ENCODE measurements around the gene SRRT. TPM values are rescaled to one million over a fixed set of nuclear protein-coding genes. Genes with fewer than 3 reads are reported as not detected.
"Not testable (repeated sequence)": the region's sequence is repeated elsewhere in the genome, so short reads cannot be mapped to it uniquely, and the experiment has no call there.

The SRRT gene
- total and polyA plus RNA-seq, 9 donors: 49.8 to 131 (median 105) TPM

DNA sequence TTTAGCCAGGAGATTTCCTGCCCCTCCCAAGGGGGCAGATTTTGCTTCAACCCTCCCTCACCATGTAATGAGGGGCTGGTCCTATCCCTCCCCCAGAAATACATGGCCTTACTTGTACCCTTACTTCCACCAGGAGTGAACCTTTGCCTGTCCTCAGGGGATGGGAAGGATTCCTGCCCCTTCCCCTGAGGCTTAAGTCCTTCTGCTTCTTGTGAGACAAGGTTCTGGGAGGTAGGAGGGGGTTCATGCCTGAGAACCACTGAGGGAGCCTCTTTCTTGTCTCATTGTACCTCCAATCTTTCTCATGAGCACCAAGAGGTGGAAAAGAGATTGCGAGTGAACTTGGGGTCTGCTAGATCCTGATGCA lies 54.9 kb downstream of the SRRT start:
- Histone ChIP-seq H3K9me3 (replicated peaks; ENCODE audit: control insufficient read depth, low read depth, low read length) (peaks cover 5% of the 10 kb centered on the region), H3K27me3 (ENCODE audit: control insufficient read depth, insufficient read depth, low read length) (no peaks in the 10 kb centered on the region), H3K36me3 (ENCODE audit: control insufficient read depth, insufficient read depth, low read length) (no peaks in the 10 kb centered on the region), H3K4me3 (ENCODE audit: low read length) (no peak overlapping the region), H3K4me1 (ENCODE audit: control insufficient read depth, insufficient read depth, low read length) (no peaks in the 10 kb centered on the region), H3K27ac (ENCODE audit: low read length) (no peak overlapping the region)
- no peak for DNase-seq
- WGBS (ENCODE audit: insufficient coverage): 71% methylated on average over 1 of the region's 1 CpG

DNA sequence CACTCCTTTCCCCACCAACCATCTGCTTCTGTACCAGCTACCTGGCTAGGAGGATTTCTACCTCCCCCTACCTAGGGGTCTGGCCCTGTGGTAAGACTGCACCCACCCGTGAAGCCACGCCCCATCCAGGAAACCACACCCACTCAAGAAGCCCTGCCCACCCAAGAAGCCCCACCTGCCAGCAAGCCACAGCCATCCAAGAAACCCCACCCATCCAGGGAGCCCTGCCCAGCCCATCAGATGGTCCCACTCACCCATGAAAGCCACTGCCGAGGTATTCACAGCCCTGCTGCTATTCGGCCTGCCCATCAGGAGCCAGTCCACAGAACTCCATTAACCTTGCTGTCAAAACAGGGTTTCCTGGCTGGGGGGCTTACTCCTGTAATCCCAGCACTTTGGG lies 58.8 kb downstream of the SRRT start:
- no peaks in the 10 kb centered on the region for H3K27me3 ChIP-seq (ENCODE audit: control insufficient read depth, insufficient read depth, low read length)
- peaks cover 5% of the 10 kb centered on the region for H3K9me3 ChIP-seq (replicated peaks; ENCODE audit: control insufficient read depth, low read depth, low read length)
- no peak for DNase-seq
- H3K4me1 ChIP-seq (ENCODE audit: control insufficient read depth, insufficient read depth, low read length): no peaks in the 10 kb centered on the region
- no peak overlapping the region for H3K4me3 ChIP-seq (ENCODE audit: low read length)
- no peak overlapping the region for H3K27ac ChIP-seq (ENCODE audit: low read length)
- 48% methylated on average over 2 of the region's 4 CpGs for WGBS (ENCODE audit: insufficient coverage)
- no peaks in the 10 kb centered on the region for H3K36me3 ChIP-seq (ENCODE audit: control insufficient read depth, insufficient read depth, low read length)

DNA sequence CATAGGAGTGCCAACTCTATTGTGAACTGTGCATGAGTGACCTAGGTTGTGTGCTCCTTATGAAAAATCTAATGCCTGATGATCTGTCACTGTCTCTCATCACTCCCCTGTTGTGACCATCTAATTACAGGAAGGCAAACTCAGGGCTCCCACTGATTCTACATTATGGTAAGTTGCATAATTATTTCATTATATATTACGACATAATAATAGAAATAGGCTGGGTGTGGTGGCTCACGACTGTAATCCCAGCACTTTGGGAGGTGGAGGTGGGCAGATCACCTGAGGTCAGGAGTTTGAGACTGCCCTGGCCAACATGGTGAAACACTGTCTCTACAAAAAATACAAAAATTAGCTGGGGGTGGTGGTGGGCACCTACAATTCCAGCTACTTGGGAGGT lies 60.5 kb downstream of the SRRT start:
- not testable (repeated sequence) for H3K27ac ChIP-seq (ENCODE audit: low read length); DNase-seq; H3K36me3 ChIP-seq (ENCODE audit: control insufficient read depth, insufficient read depth, low read length); H3K4me1 ChIP-seq (ENCODE audit: control insufficient read depth, insufficient read depth, low read length); H3K4me3 ChIP-seq (ENCODE audit: low read length); H3K27me3 ChIP-seq (ENCODE audit: control insufficient read depth, insufficient read depth, low read length); H3K9me3 ChIP-seq (replicated peaks; ENCODE audit: control insufficient read depth, low read depth, low read length)
- WGBS (ENCODE audit: insufficient coverage): no CpG with 5 or more reads among the region's 2 CpGs

- not testable (repeated sequence) for H3K9me3 ChIP-seq (replicated peaks; ENCODE audit: control insufficient read depth, low read depth, low read length); H3K4me1 ChIP-seq (ENCODE audit: control insufficient read depth, insufficient read depth, low read length); H3K4me3 ChIP-seq (ENCODE audit: low read length); H3K27me3 ChIP-seq (ENCODE audit: control insufficient read depth, insufficient read depth, low read length); H3K27ac ChIP-seq (ENCODE audit: low read length); DNase-seq; H3K36me3 ChIP-seq (ENCODE audit: control insufficient read depth, insufficient read depth, low read length)
- 100% methylated on average over 4 of the region's 7 CpGs for WGBS (ENCODE audit: insufficient coverage)
Observed at GRCh38 chr7:100936167-100936566, 61.3 kb downstream of the SRRT start.

Other genes starting within 250 kb of the SRRT start
- 0.22 TPM for gene TFR2, start 233.6 kb upstream of the SRRT start, total RNA-seq
- gene TFR2, start 233.6 kb upstream of the SRRT start, polyA plus RNA-seq (ENCODE audit: insufficient read depth in 1 of 8, insufficient read length in 8 of 8, low replicate concordance in 1 of 8): 1 to 10 TPM in 3 of 8 donors, under 1 TPM in 5; 0.64 to 2.2 (median 0.86) TPM
- not detected for gene ACTL6B, start 218.7 kb upstream of the SRRT start, total RNA-seq
- under 1 TPM in 2 of 8 donors, not detected in 6; 0.19 to 0.40 TPM for gene ACTL6B, start 218.7 kb upstream of the SRRT start, polyA plus RNA-seq (ENCODE audit: insufficient read depth in 1 of 8, insufficient read length in 8 of 8, low replicate concordance in 1 of 8)
- 49.5 TPM for gene GNB2, start 201.4 kb upstream of the SRRT start, total RNA-seq
- 100 to 1,000 TPM; 146 to 202 (median 154) TPM for gene GNB2, start 201.4 kb upstream of the SRRT start, polyA plus RNA-seq (ENCODE audit: insufficient read depth in 1 of 8, insufficient read length in 8 of 8, low replicate concordance in 1 of 8)
- gene GIGYF1, start 180.9 kb upstream of the SRRT start, total RNA-seq: 16.7 TPM
- gene GIGYF1, start 180.9 kb upstream of the SRRT start, polyA plus RNA-seq (ENCODE audit: insufficient read depth in 1 of 8, insufficient read length in 8 of 8, low replicate concordance in 1 of 8): 10 to 100 TPM; 22.4 to 37.5 (median 29.9) TPM
- 31.6 TPM for gene POP7, start 169.0 kb upstream of the SRRT start, total RNA-seq
- gene POP7, start 169.0 kb upstream of the SRRT start, polyA plus RNA-seq (ENCODE audit: insufficient read depth in 1 of 8, insufficient read length in 8 of 8, low replicate concordance in 1 of 8): 10 to 100 TPM; 23.5 to 28.1 (median 25.1) TPM
- not detected for gene EPO, start 154.6 kb upstream of the SRRT start, total RNA-seq
- gene EPO, start 154.6 kb upstream of the SRRT start, polyA plus RNA-seq (ENCODE audit: insufficient read depth in 1 of 8, insufficient read length in 8 of 8, low replicate concordance in 1 of 8): under 1 TPM in 5 of 8 donors, not detected in 3; 0.07 to 0.40 (median 0.18) TPM
- not detected for gene ZAN, start 141.5 kb upstream of the SRRT start, total RNA-seq
- gene ZAN, start 141.5 kb upstream of the SRRT start, polyA plus RNA-seq (ENCODE audit: insufficient read depth in 1 of 8, insufficient read length in 8 of 8, low replicate concordance in 1 of 8): under 1 TPM in 1 of 8 donors, not detected in 7; 0.05 TPM
- gene EPHB4, start 47.6 kb upstream of the SRRT start, total RNA-seq: 44.6 TPM
- gene EPHB4, start 47.6 kb upstream of the SRRT start, polyA plus RNA-seq (ENCODE audit: insufficient read depth in 1 of 8, insufficient read length in 8 of 8, low replicate concordance in 1 of 8): 10 to 100 TPM; 39.0 to 74.9 (median 55.9) TPM
- gene SLC12A9, start 22.4 kb upstream of the SRRT start, total RNA-seq: 9.7 TPM
- 10 to 100 TPM; 14.2 to 25.4 (median 18.4) TPM for gene SLC12A9, start 22.4 kb upstream of the SRRT start, polyA plus RNA-seq (ENCODE audit: insufficient read depth in 1 of 8, insufficient read length in 8 of 8, low replicate concordance in 1 of 8)
- gene TRIP6, start 7.7 kb upstream of the SRRT start, total RNA-seq: 31.7 TPM
- 10 to 100 TPM; 40.8 to 57.6 (median 47.0) TPM for gene TRIP6, start 7.7 kb upstream of the SRRT start, polyA plus RNA-seq (ENCODE audit: insufficient read depth in 1 of 8, insufficient read length in 8 of 8, low replicate concordance in 1 of 8)
- 3.1 TPM for gene UFSP1, start 14.6 kb downstream of the SRRT start, total RNA-seq
- 1 to 10 TPM; 2.3 to 3.8 (median 2.6) TPM for gene UFSP1, start 14.6 kb downstream of the SRRT start, polyA plus RNA-seq (ENCODE audit: insufficient read depth in 1 of 8, insufficient read length in 8 of 8, low replicate concordance in 1 of 8)
- gene ACHE, start 20.8 kb downstream of the SRRT start, total RNA-seq: 21.5 TPM
- gene ACHE, start 20.8 kb downstream of the SRRT start, polyA plus RNA-seq (ENCODE audit: insufficient read depth in 1 of 8, insufficient read length in 8 of 8, low replicate concordance in 1 of 8): 10 to 100 TPM; 41.7 to 62.9 (median 47.7) TPM
- 0.04 TPM for gene MUC3A, start 74.4 kb downstream of the SRRT start, total RNA-seq
- gene MUC3A, start 74.4 kb downstream of the SRRT start, polyA plus RNA-seq (ENCODE audit: insufficient read depth in 1 of 8, insufficient read length in 8 of 8, low replicate concordance in 1 of 8): 1 to 10 TPM in 2 of 8 donors, under 1 TPM in 6; 0.10 to 6.4 (median 0.29) TPM
- gene MUC12, start 94.5 kb downstream of the SRRT start, total RNA-seq: 0.31 TPM
- 1 to 10 TPM in 1 of 8 donors, under 1 TPM in 7; 0.37 to 1.4 (median 0.83) TPM for gene MUC12, start 94.5 kb downstream of the SRRT start, polyA plus RNA-seq (ENCODE audit: insufficient read depth in 1 of 8, insufficient read length in 8 of 8, low replicate concordance in 1 of 8)
- gene MUC17, start 145.0 kb downstream of the SRRT start, total RNA-seq: not detected
- 10 to 100 TPM in 1 of 8 donors, 1 to 10 TPM in 1, under 1 TPM in 3, not detected in 3; 0.01 to 10.0 (median 0.16) TPM for gene MUC17, start 145.0 kb downstream of the SRRT start, polyA plus RNA-seq (ENCODE audit: insufficient read depth in 1 of 8, insufficient read length in 8 of 8, low replicate concordance in 1 of 8)
- 7.2 TPM for gene TRIM56, start 210.4 kb downstream of the SRRT start, total RNA-seq
- gene TRIM56, start 210.4 kb downstream of the SRRT start, polyA plus RNA-seq (ENCODE audit: insufficient read depth in 1 of 8, insufficient read length in 8 of 8, low replicate concordance in 1 of 8): 10 to 100 TPM in 1 of 8 donors, 1 to 10 TPM in 7; 7.3 to 12.7 (median 8.5) TPM